HEK293 (cell line): Measurements from ENCODE around the gene TBX10.

Experiments
- CTCF ChIA-PET: fragments of 350-600 bp; formaldehyde crosslinking; extraction: SDS; loops from one replicate; lab custom pipeline; 2021; ENCODE audit warnings: antibody characterized with exemption; lab: Yijun Ruan, JAX
- POLR2A ChIA-PET: fragments of 300-600 bp; formaldehyde crosslinking; extraction: SDS; loops from one replicate; lab custom pipeline; 2020; ENCODE audit warnings: antibody characterized with exemption, inconsistent platforms; lab: Yijun Ruan, JAX
- H3K27ac ChIP-seq: fragments of 200-500 bp; sonication (Bioruptor generic); 2 replicates; pipeline ENCODE4 v1.5.1; 2014; ENCODE audit warnings: low read depth, low read length, control low read depth, inconsistent platforms; ENCODE audit errors: extremely low read depth
- H3K36me3 ChIP-seq, 2 experiments: fragments of 200-500 bp in 1 of 2; sonication (Bioruptor generic) in 1 of 2; 1 replicate in 1 of 2; 2 replicates in 1 of 2; pipeline ENCODE4 v1.5.1; 2014 to 2017; ENCODE audit warnings: inconsistent platforms in 2 of 2, low read length in 2 of 2; ENCODE audit not compliant: control insufficient read depth in 2 of 2, insufficient read depth in 1 of 2
- H3K4me1 ChIP-seq: fragments of 200-500 bp; sonication (Bioruptor generic); 2 replicates; pipeline ENCODE4 v1.5.1; 2014; ENCODE audit warnings: mild to moderate bottlenecking, low read length, inconsistent platforms; ENCODE audit not compliant: control insufficient read depth, insufficient read depth
- H3K4me3 ChIP-seq: 2 replicates; pipeline ENCODE4 v1.5.1; 2011; ENCODE audit warnings: low read depth, mild to moderate bottlenecking, control low read depth, low read length, moderate library complexity
- H3K9me3 ChIP-seq: fragments of 200-500 bp; sonication (Bioruptor generic); 2 replicates; pipeline ENCODE4 v1.5.1; 2014; ENCODE audit warnings: low read depth, low read length, inconsistent platforms; ENCODE audit not compliant: control insufficient read depth, insufficient read depth
- ATF2 ChIP-seq: fragments of 450-650 bp; formaldehyde crosslinking; IDR thresholded peaks from 2 replicates; pipeline ENCODE4 v1.5.1; 2016; ENCODE audit warnings: missing biosample characterization, missing genetic modification characterization, low read depth
- FEZF1 ChIP-seq: fragments of 450-650 bp; formaldehyde crosslinking; IDR thresholded peaks from 2 replicates; pipeline ENCODE4 v1.5.1; 2016; ENCODE audit warnings: missing biosample characterization, missing genetic modification characterization
- GLI2 ChIP-seq: fragments of 450-650 bp; formaldehyde crosslinking; IDR thresholded peaks from 2 replicates; pipeline ENCODE4; 2017; ENCODE audit warnings: missing biosample characterization, missing genetic modification characterization, low read depth, borderline replicate concordance
- INSM2 ChIP-seq: fragments of 450-650 bp; formaldehyde crosslinking; IDR thresholded peaks from 2 replicates; pipeline ENCODE4 v1.5.1; 2016; ENCODE audit warnings: missing biosample characterization, missing genetic modification characterization
- PBX3 ChIP-seq: sonication (generic); formaldehyde crosslinking; IDR thresholded peaks from 2 replicates; pipeline ENCODE4 v1.8.1; 2022; ENCODE audit warnings: mild to moderate bottlenecking, moderate library complexity, missing genetic modification reagents
- ZBTB26 ChIP-seq: fragments of 450-650 bp; formaldehyde crosslinking; optimal IDR thresholded peaks from 2 replicates; pipeline ENCODE3; 2016; ENCODE audit warnings: missing biosample characterization, mild to moderate bottlenecking, missing genetic modification characterization
- ZBTB7A ChIP-seq: fragments of 450-650 bp; formaldehyde crosslinking; IDR thresholded peaks from 2 replicates; pipeline ENCODE4 v1.5.1; 2016; ENCODE audit warnings: low read depth, missing biosample characterization, missing genetic modification characterization
- ZFP37 ChIP-seq: fragments of 450-650 bp; formaldehyde crosslinking; IDR thresholded peaks from 2 replicates; pipeline ENCODE4 v1.5.1; 2016; ENCODE audit warnings: missing biosample characterization, missing genetic modification characterization
- ZNF19 ChIP-seq: fragments of 450-650 bp; formaldehyde crosslinking; IDR thresholded peaks from 2 replicates; pipeline ENCODE4; 2016; ENCODE audit warnings: missing biosample characterization, missing genetic modification characterization, low read depth
- ZNF324 ChIP-seq: fragments of 450-650 bp; formaldehyde crosslinking; IDR thresholded peaks from 2 replicates; pipeline ENCODE4 v1.5.1; 2016; ENCODE audit warnings: missing biosample characterization, missing genetic modification characterization
- ZNF354C ChIP-seq: fragments of 450-650 bp; formaldehyde crosslinking; IDR thresholded peaks from 2 replicates; pipeline ENCODE4 v1.5.1; 2016; ENCODE audit warnings: missing biosample characterization, missing genetic modification characterization, low read depth, borderline replicate concordance
- ZNF626 ChIP-seq: fragments of 450-650 bp; sonication (Bioruptor Pico); formaldehyde crosslinking; IDR thresholded peaks from 2 replicates; pipeline ENCODE4 v1.5.1; 2018; ENCODE audit warnings: missing biosample characterization, missing genetic modification characterization, inconsistent platforms
- ZNF701 ChIP-seq: fragments of 450-650 bp; formaldehyde crosslinking; IDR thresholded peaks from 2 replicates; pipeline ENCODE4 v1.5.1; 2016; ENCODE audit warnings: missing biosample characterization, missing genetic modification characterization
- TF ChIP-seq, protein P1 (sequence below): fragments of 450-650 bp; formaldehyde crosslinking; IDR thresholded peaks from 2 replicates; pipeline ENCODE4 v1.5.1; 2016; ENCODE audit warnings: missing biosample characterization, missing genetic modification characterization
- TF ChIP-seq, protein P2 (sequence below): fragments of 450-650 bp; formaldehyde crosslinking; IDR thresholded peaks from 2 replicates; pipeline ENCODE4 v1.5.1; 2016; ENCODE audit warnings: missing biosample characterization, missing genetic modification characterization

Gene TBX10

GRCh38 chr11:67627812-67628624 is 11.5 kb downstream of the TBX10 start (continued):
- TF ChIP-seq, protein P1, sequence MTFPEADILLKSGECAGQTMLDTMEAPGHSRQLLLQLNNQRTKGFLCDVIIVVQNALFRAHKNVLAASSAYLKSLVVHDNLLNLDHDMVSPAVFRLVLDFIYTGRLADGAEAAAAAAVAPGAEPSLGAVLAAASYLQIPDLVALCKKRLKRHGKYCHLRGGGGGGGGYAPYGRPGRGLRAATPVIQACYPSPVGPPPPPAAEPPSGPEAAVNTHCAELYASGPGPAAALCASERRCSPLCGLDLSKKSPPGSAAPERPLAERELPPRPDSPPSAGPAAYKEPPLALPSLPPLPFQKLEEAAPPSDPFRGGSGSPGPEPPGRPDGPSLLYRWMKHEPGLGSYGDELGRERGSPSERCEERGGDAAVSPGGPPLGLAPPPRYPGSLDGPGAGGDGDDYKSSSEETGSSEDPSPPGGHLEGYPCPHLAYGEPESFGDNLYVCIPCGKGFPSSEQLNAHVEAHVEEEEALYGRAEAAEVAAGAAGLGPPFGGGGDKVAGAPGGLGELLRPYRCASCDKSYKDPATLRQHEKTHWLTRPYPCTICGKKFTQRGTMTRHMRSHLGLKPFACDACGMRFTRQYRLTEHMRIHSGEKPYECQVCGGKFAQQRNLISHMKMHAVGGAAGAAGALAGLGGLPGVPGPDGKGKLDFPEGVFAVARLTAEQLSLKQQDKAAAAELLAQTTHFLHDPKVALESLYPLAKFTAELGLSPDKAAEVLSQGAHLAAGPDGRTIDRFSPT (tag by site-specific recombination): no peak
- TF ChIP-seq ZBTB26 (tag by site-specific recombination) (no peak), INSM2 (tag by site-specific recombination) (no peak), FEZF1 (no peak), GLI2 (tag by site-specific recombination) (no peak)
- TF ChIP-seq, all 188 proteins: peak for 0

- no peak for TF ChIP-seq ZNF626 (tag by site-specific recombination)
- TF ChIP-seq, protein P2, sequence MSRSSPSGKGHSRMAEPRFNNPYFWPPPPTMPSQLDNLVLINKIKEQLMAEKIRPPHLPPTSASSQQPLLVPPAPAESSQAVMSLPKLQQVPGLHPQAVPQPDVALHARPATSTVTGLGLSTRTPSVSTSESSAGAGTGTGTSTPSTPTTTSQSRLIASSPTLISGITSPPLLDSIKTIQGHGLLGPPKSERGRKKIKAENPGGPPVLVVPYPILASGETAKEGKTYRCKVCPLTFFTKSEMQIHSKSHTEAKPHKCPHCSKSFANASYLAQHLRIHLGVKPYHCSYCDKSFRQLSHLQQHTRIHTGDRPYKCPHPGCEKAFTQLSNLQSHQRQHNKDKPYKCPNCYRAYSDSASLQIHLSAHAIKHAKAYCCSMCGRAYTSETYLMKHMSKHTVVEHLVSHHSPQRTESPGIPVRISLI (tag by site-specific recombination): no peak
- TF ChIP-seq ZNF19 (tag by site-specific recombination): no peak
- TF ChIP-seq PBX3 (CRISPR knock-in tag): no peak
- TF ChIP-seq ZFP37: no peak
- TF ChIP-seq ZNF324 (tag by site-specific recombination): no peak
- no peak for TF ChIP-seq ZBTB7A (tag by site-specific recombination)
- TF ChIP-seq ZNF354C (tag by site-specific recombination): no peak
- TF ChIP-seq ATF2 (tag by site-specific recombination): no peak
- no peak for TF ChIP-seq ZNF701 (tag by site-specific recombination)
- TF ChIP-seq, all 188 proteins: peak for 0
- no peaks in the 10 kb centered on the region for H3K4me1 ChIP-seq
- ChIA-PET POLR2A (no interaction called here), CTCF (interaction anchor here (0.6 to 4.9 kb wide), 4 partner anchors 12 to 74 kb away, joined by 3 to 53 read pairs (median 4); no protein-coding TSS in a partner anchor)
- no peaks in the 10 kb centered on the region for H3K36me3 ChIP-seq
- no peak overlapping the region for H3K27ac ChIP-seq
- no peaks in the 10 kb centered on the region for H3K9me3 ChIP-seq
- no peak overlapping the region for H3K4me3 ChIP-seq
Observed at GRCh38 chr11:67627441-67627811, 12.1 kb downstream of the TBX10 start.
